Upper lobe of left lung (tissue), 6 donors: ENCODE results near the gene LILRB2. TPM values are rescaled to one million over a fixed set of nuclear protein-coding genes. Genes with fewer than 3 reads are reported as not detected.
"Not testable (repeated sequence)": the region's sequence is repeated elsewhere in the genome, so short reads cannot be mapped to it uniquely, and the experiment has no call there.

Experiments
- ATAC-seq, 2 donors: fragments of 200-7000 bp; cut with Tn5 transposase; one replicate each; pipeline ENCODE4 v1.9.1; 2022; ENCODE audit warnings: mild to moderate bottlenecking in 2 of 2, moderate library complexity in 2 of 2; ENCODE audit not compliant: low FRiP score in 2 of 2
- DNase-seq, 2 donors: peaks; one replicate each; pipeline ENCODE4 v3.0.0-alpha.2; 2019 to 2020
- H3K27ac ChIP-seq, 4 donors: fragments of 200-600 bp; sonication (generic); one replicate each; pipeline ENCODE4 v1.5.1; 2016 to 2019
- H3K27me3 ChIP-seq, 4 donors: fragments of 200-600 bp; sonication (generic); one replicate each; pipeline ENCODE4 v1.5.1; 2017 to 2019
- H3K36me3 ChIP-seq, 4 donors: fragments of 200-600 bp; sonication (generic); one replicate each; pipeline ENCODE4 v1.5.1; 2016 to 2019
- H3K4me1 ChIP-seq, 4 donors: fragments of 200-600 bp; sonication (generic); one replicate each; pipeline ENCODE4 v1.5.1; 2018 to 2019
- H3K4me3 ChIP-seq, 4 donors: fragments of 200-600 bp; sonication (generic); one replicate each; pipeline ENCODE4 v1.5.1; 2017 to 2019; ENCODE audit warnings: mild to moderate bottlenecking in 2 of 4, moderate library complexity in 1 of 4
- H3K9me3 ChIP-seq, 4 donors: fragments of 200-600 bp; sonication (generic); one replicate each; pipeline ENCODE4 v1.5.1; 2018 to 2019
- CTCF ChIP-seq, 6 experiments: fragments of 450-650 bp in 4 of 6; fragments of 200-600 bp in 2 of 6; sonication (generic) in 2 of 6; IDR thresholded peaks; one replicate each; pipeline ENCODE4 v1.5.1; 2016 to 2019; ENCODE audit warnings: antibody characterized with exemption in 6 of 6
- EP300 ChIP-seq, 4 donors: sonication (generic); formaldehyde crosslinking; IDR thresholded peaks; one replicate each; pipeline ENCODE4 v1.5.1; 2017; ENCODE audit warnings: antibody characterized with exemption in 4 of 4, control low read depth in 2 of 4
- POLR2A ChIP-seq, 4 donors: fragments of 450-650 bp; IDR thresholded peaks; one replicate each; pipeline ENCODE4 v1.5.1; 2016 to 2017; ENCODE audit warnings: antibody characterized with exemption in 4 of 4, mild to moderate bottlenecking in 2 of 4
- POLR2AphosphoS5 ChIP-seq, 2 donors: sonication (generic); formaldehyde crosslinking; IDR thresholded peaks; one replicate each; pipeline ENCODE4 v1.5.1; 2017; ENCODE audit warnings: antibody characterized with exemption in 2 of 2
- WGBS, 2 donors: methylation state at CpG; one replicate each; pipeline ENCODE4 v1.1.5; 2017 to 2018; 5-methylcytosine and 5-hydroxymethylcytosine counted together
- total RNA-seq, 6 donors: library from RNA; depleted of rRNA in 4 of 6; stranded (reverse); fragments of >200 nt in 4 of 6; gene quantifications; one replicate each; pipeline versions ENCODE4 v1.1.0 to v1.2.1, GENCODE V29; 2016 to 2021
- donor health status: DM: no; HTN: no; CAD: no; lungs with moderate emphysema.
- donor health status: DM: no; HTN: yes; CAD: no; lungs with severe emphysema.

Gene LILRB2
- total RNA-seq, 6 donors from 2014 or later: 11.2 to 37.0 (median 22.7) TPM

DNA sequence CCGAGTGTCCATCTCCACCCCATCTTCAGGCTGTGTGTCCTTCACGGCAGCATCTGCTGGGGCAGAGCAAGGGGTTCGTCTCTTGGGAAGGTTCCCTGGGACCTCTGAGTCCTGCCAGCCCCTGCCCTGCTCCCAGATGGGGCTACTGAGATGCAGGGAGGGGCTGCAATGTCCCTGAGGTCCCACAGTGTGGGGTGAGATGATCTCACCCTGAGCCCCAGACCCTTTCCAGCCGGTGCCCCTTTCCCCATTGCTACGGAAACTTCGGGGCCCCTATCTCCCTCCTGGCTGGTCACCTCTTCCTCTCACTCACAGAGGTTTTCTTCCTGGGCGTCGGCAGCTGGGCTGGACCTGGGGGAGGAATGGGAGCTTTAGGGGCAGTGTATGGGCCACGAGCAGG is 5.0 kb downstream of the LILRB2 start:
- TF ChIP-seq EP300 (IDR thresholded peaks at IDR 0.05) (no peak), POLR2A (IDR thresholded peaks at IDR 0.05) (no peak), CTCF (IDR thresholded peaks at IDR 0.05) (no peak), POLR2AphosphoS5 (IDR thresholded peaks at IDR 0.05) (no peak)
- no peaks in the 10 kb centered on the region for H3K27me3 ChIP-seq
- WGBS, 2 donors: 46 to 75% methylated on average over 5 to 6 of the region's 9 CpGs

GRCh38 chr19:54274516-54274915 is 6.4 kb downstream of the LILRB2 start:
- not testable (repeated sequence) for H3K27ac ChIP-seq, DNase-seq, H3K4me3 ChIP-seq, ATAC-seq, H3K27me3 ChIP-seq, H3K9me3 ChIP-seq, H3K4me1 ChIP-seq, H3K36me3 ChIP-seq
- WGBS, 2 donors: 40 to 61% methylated on average over 5 to 7 of the region's 9 CpGs

More for the DNA sequence above, 5.0 kb downstream of the LILRB2 start:
- Histone ChIP-seq H3K4me1 (no peaks in the 10 kb centered on the region), H3K36me3 (no peaks in the 10 kb centered on the region), H3K4me3 (no peak overlapping the region), H3K27ac (no peak overlapping the region), H3K9me3 (no peaks in the 10 kb centered on the region)
- no peak for DNase-seq
- ATAC-seq: no peak

- H3K36me3 ChIP-seq: no peaks in the 10 kb centered on the region
- 59 to 62% methylated on average over 3 of the region's 3 CpGs for WGBS, 2 donors
- TF ChIP-seq POLR2AphosphoS5 (IDR thresholded peaks at IDR 0.05): no peak
- no peak for TF ChIP-seq EP300 (IDR thresholded peaks at IDR 0.05)
Measured at GRCh38 chr19:54273821-54274220, 7.1 kb downstream of the LILRB2 start.

DNA sequence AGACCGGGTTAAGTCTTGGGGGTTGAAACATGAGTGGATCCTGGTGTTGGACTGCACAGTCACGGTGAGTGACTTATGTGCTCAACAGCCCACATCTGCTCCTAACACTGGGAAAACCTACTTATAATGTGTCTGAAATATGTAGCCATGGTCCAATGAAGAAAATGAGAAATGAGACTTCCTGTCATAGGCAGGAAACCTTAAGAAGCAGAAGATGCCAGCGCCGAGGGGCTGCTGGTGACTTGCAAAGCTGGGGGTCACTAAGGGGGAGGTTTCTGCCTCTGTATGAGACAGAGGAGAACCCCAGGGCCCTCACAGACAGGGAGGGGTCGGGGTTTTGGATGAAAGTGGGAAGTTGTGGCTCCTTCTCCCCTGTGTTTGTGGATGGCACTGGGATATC is 8.7 kb downstream of the LILRB2 start:
- not testable (repeated sequence) for DNase-seq

More at GRCh38 chr19:54273821-54274220, 7.1 kb downstream of the LILRB2 start:
- H3K9me3 ChIP-seq: no peaks in the 10 kb centered on the region
- H3K4me1 ChIP-seq: no peaks in the 10 kb centered on the region
- H3K4me3 ChIP-seq: no peak overlapping the region
- no peak overlapping the region for H3K27ac ChIP-seq
- no peaks in the 10 kb centered on the region for H3K27me3 ChIP-seq
- DNase-seq: no peak
- no peak for ATAC-seq

GRCh38 chr19:54271587-54271986 is 9.3 kb downstream of the LILRB2 start:
- ATAC-seq: peak; percentile 19 to 74
- H3K36me3 ChIP-seq, DNase-seq, H3K4me3 ChIP-seq, H3K9me3 ChIP-seq, H3K4me1 ChIP-seq, H3K27me3 ChIP-seq: not testable (repeated sequence)
- WGBS, 2 donors: 59 to 62% methylated on average over 4 of the region's 4 CpGs
- peak overlapping the region in 3 of 4 donors; percentile 48 to 56 (median 56) for H3K27ac ChIP-seq

More for the DNA sequence above, 8.7 kb downstream of the LILRB2 start:
- peak; percentile 36 to 53 for ATAC-seq
- H3K4me1 ChIP-seq, H3K36me3 ChIP-seq, H3K4me3 ChIP-seq, H3K27me3 ChIP-seq, H3K9me3 ChIP-seq: not testable (repeated sequence)
- H3K27ac ChIP-seq: peak overlapping the region in 3 of 4 donors; percentile 21 to 56 (median 49)
- 57 to 68% methylated on average over 5 of the region's 5 CpGs for WGBS, 2 donors

GRCh38 chr19:54271106-54271505 is 9.8 kb downstream of the LILRB2 start:
- H3K27ac ChIP-seq: peak overlapping the region in 2 of 4 donors; percentile 48 to 56
- H3K36me3 ChIP-seq: no peaks in the 10 kb centered on the region
- H3K4me3 ChIP-seq: no peak overlapping the region
- peak; percentile 51 to 88 for ATAC-seq
- DNase-seq: peak in 1 of 2 donors; percentile 69
- H3K9me3 ChIP-seq: no peaks in the 10 kb centered on the region
- H3K27me3 ChIP-seq: no peaks in the 10 kb centered on the region
- 68 to 73% methylated on average over 5 to 8 of the region's 8 CpGs for WGBS, 2 donors
- H3K4me1 ChIP-seq: no peaks in the 10 kb centered on the region
- TF ChIP-seq POLR2AphosphoS5 (IDR thresholded peaks at IDR 0.05) (peak in 1 of 2 donors; percentile 39), POLR2A (IDR thresholded peaks at IDR 0.05) (peak in 1 of 4 donors; percentile 54), EP300 (IDR thresholded peaks at IDR 0.05) (no peak), CTCF (IDR thresholded peaks at IDR 0.05) (no peak)

GRCh38 chr19:54268936-54269335 is 12.0 kb downstream of the LILRB2 start:
- TF ChIP-seq POLR2A (IDR thresholded peaks at IDR 0.05): no peak
- no peak for TF ChIP-seq POLR2AphosphoS5 (IDR thresholded peaks at IDR 0.05)
- TF ChIP-seq EP300 (IDR thresholded peaks at IDR 0.05): no peak
- TF ChIP-seq CTCF (IDR thresholded peaks at IDR 0.05): no peak
- no peak overlapping the region for H3K27ac ChIP-seq
- H3K4me3 ChIP-seq: no peak overlapping the region
- no peaks in the 10 kb centered on the region for H3K9me3 ChIP-seq
- ATAC-seq (no peak), DNase-seq (no peak)
- no peaks in the 10 kb centered on the region for H3K27me3 ChIP-seq
- WGBS, 2 donors: 43 to 55% methylated on average over 2 of the region's 2 CpGs
- H3K4me1 ChIP-seq: no peaks in the 10 kb centered on the region
- no peaks in the 10 kb centered on the region for H3K36me3 ChIP-seq
